Naive thymus-derived CD8-positive, alpha-beta T cell (primary cell): ENCODE measurements around the gene MORN3. TPM values are rescaled to one million over a fixed set of nuclear protein-coding genes. Genes with fewer than 3 reads are reported as not detected.
"Not testable (repeated sequence)": the region's sequence is repeated elsewhere in the genome, so short reads cannot be mapped to it uniquely, and the experiment has no call there.

ENCODE experiments used
- ATAC-seq, 2 donors: fragments of 150-1000 bp; cut with Tn5 transposase in 1 of 2; sonication (Bioruptor Pico), chemical (Tn5 transposase) in 1 of 2; 1 replicate in 1 of 2; 2 replicates in 1 of 2; pipeline ENCODE4 v1.10.0; 2021; ENCODE audit warnings: mild to moderate bottlenecking in 2 of 2, moderate library complexity in 2 of 2
- POLR2A ChIA-PET: fragments of 350-600 bp; sonication (Branson Sonifier 250); formaldehyde crosslinking; loops from one replicate; lab custom pipeline; 2021; ENCODE audit warnings: antibody characterized with exemption; lab: Charles Lee
- DNase-seq, 10 donors: peaks; one replicate each; pipeline versions ENCODE4 v3.0.0 to v3.0.0-alpha.2; 2020 to 2022
- H3K27ac Mint-ChIP-seq, 10 donors: one replicate each; pipeline ENCODE4 v1.8.0; 2020 to 2022; ENCODE audit warnings: mild to moderate bottlenecking in 10 of 10, mixed read lengths in 10 of 10, moderate library complexity in 4 of 10, inconsistent platforms in 1 of 10
- H3K27me3 Mint-ChIP-seq, 5 donors: one replicate each; pipeline ENCODE4 v1.8.0; 2021 to 2022; ENCODE audit warnings: mixed read lengths in 5 of 5
- H3K36me3 Mint-ChIP-seq, 3 donors: one replicate each; pipeline ENCODE4 v1.8.0; 2020 to 2022; ENCODE audit warnings: mixed read lengths in 3 of 3, mild to moderate bottlenecking in 2 of 3, inconsistent platforms in 1 of 3
- H3K4me1 Mint-ChIP-seq, 4 donors: one replicate each; pipeline ENCODE4 v1.8.0; 2021 to 2022; ENCODE audit warnings: mixed read lengths in 4 of 4
- H3K4me3 Mint-ChIP-seq, 10 donors: one replicate each; pipeline ENCODE4 v1.8.0; 2020 to 2022; ENCODE audit warnings: mild to moderate bottlenecking in 10 of 10, mixed read lengths in 10 of 10, moderate library complexity in 6 of 10, inconsistent platforms in 1 of 10
- H3K9me3 Mint-ChIP-seq, 9 donors: one replicate each; pipeline ENCODE4 v1.8.0; 2020 to 2022; ENCODE audit warnings: mixed read lengths in 9 of 9, mild to moderate bottlenecking in 3 of 9, inconsistent platforms in 1 of 9, moderate library complexity in 1 of 9
- polyA plus RNA-seq, 3 donors: library from polyadenylated mRNA; unstranded; fragments of 300-500 nt; fragmentation: Illumina TruSeq; gene quantifications; one replicate each; pipeline ENCODE4 v1.2.3, GENCODE V29; 2021
- total RNA-seq, 8 experiments: library from RNA in 2 of 8; stranded (reverse) in 2 of 8; gene quantifications; one replicate each; pipeline ENCODE4 v1.2.3 and lab custom pipeline; 2021 to 2026

The MORN3 gene
- total and polyA plus RNA-seq, 5 experiments from 2014 or later: 1.1 to 14.0 (median 4.8) TPM

- not testable (repeated sequence) for DNase-seq, H3K27me3 Mint-ChIP-seq, ATAC-seq, H3K27ac Mint-ChIP-seq, H3K9me3 Mint-ChIP-seq
- POLR2A ChIA-PET: interaction anchor here (0.6 to 11.4 kb wide), 2 partner anchors 18 to 34 kb away, joined by 3 to 291 read pairs; partner anchors contain the start of gene MORN3
- peaks cover 0 to 17% (median 0%) of the 10 kb centered on the region in 3 donors for H3K36me3 Mint-ChIP-seq
- H3K4me3 Mint-ChIP-seq: peak overlapping the region in 1 of 10 donors; percentile 62
- H3K4me1 Mint-ChIP-seq: peaks cover 37 to 89% (median 85%) of the 10 kb centered on the region in 4 donors
These were observed 35.6 kb downstream of the MORN3 start for GRCh38 chr12:121633833-121634196.

GRCh38 chr12:121632069-121632970 is 37.1 kb downstream of the MORN3 start:
- Mint-ChIP-seq H3K27me3 (no peaks in the 10 kb centered on the region), H3K4me3 (peak overlapping the region; percentile 47 to 97 (median 74)), H3K4me1 (peaks cover 34 to 87% (median 82%) of the 10 kb centered on the region in 4 donors), H3K36me3 (peaks cover 0 to 17% (median 1%) of the 10 kb centered on the region in 3 donors), H3K9me3 (no peaks in the 10 kb centered on the region), H3K27ac (peak overlapping the region; percentile 58 to 96 (median 92))
- POLR2A ChIA-PET: interaction anchor here (0.9 to 11.4 kb wide), 4 partner anchors 27 to 52 kb away, joined by 3 to 291 read pairs (median 4); partner anchors contain the start of gene MORN3
- ATAC-seq (no peak), DNase-seq (no peak)

GRCh38 chr12:121630791-121631355 is 38.6 kb downstream of the MORN3 start:
- DNase-seq: no peak
- peaks cover 32 to 78% (median 73%) of the 10 kb centered on the region in 4 donors for H3K4me1 Mint-ChIP-seq
- peak overlapping the region; percentile 58 to 98 (median 90) for H3K27ac Mint-ChIP-seq
- no peaks in the 10 kb centered on the region for H3K9me3 Mint-ChIP-seq
- H3K27me3 Mint-ChIP-seq: no peaks in the 10 kb centered on the region
- peak overlapping the region; percentile 66 to 97 (median 94) for H3K4me3 Mint-ChIP-seq
- POLR2A ChIA-PET: interaction anchor here (0.9 to 11.4 kb wide), 5 partner anchors 9 to 48 kb away, joined by 3 to 291 read pairs (median 4); partner anchors contain the start of gene MORN3
- H3K36me3 Mint-ChIP-seq: peaks cover 0 to 13% (median 1%) of the 10 kb centered on the region in 3 donors
- no peak for ATAC-seq

- no peaks in the 10 kb centered on the region for H3K9me3 Mint-ChIP-seq
- H3K27me3 Mint-ChIP-seq: no peaks in the 10 kb centered on the region
- H3K27ac Mint-ChIP-seq: peak overlapping the region; percentile 91 to 98 (median 97)
- peaks cover 0 to 11% (median 1%) of the 10 kb centered on the region in 3 donors for H3K36me3 Mint-ChIP-seq
- POLR2A ChIA-PET: interaction anchor here (0.6 to 11.6 kb wide), 13 partner anchors 9 to 323 kb away, joined by 3 to 291 read pairs (median 6); partner anchors contain the start of genes KDM2B and MORN3
- DNase-seq: no peak
- no peak for ATAC-seq
- peak overlapping the region; percentile 93 to 98 (median 94) for H3K4me3 Mint-ChIP-seq
- peaks cover 29 to 72% (median 68%) of the 10 kb centered on the region in 4 donors for H3K4me1 Mint-ChIP-seq
These were observed 40.9 kb downstream of the MORN3 start for GRCh38 chr12:121628536-121628935.

GRCh38 chr12:121628037-121628436 is 41.4 kb downstream of the MORN3 start:
- DNase-seq (no peak), ATAC-seq (no peak)
- Mint-ChIP-seq H3K27ac (peak overlapping the region; percentile 91 to 98 (median 97)), H3K36me3 (peaks cover 0 to 9% (median 1%) of the 10 kb centered on the region in 3 donors), H3K27me3 (no peaks in the 10 kb centered on the region), H3K4me3 (peak overlapping the region; percentile 93 to 98 (median 94)), H3K9me3 (no peaks in the 10 kb centered on the region), H3K4me1 (peaks cover 28 to 70% (median 65%) of the 10 kb centered on the region in 4 donors)
- POLR2A ChIA-PET: interaction anchor here (0.5 to 11.6 kb wide), 18 partner anchors 9 to 1426 kb away, joined by 3 to 291 read pairs (median 6); partner anchors contain the start of genes KDM2B, MORN3, RHOF and TMEM120B

GRCh38 chr12:121626853-121627640 is 42.4 kb downstream of the MORN3 start:
- peaks cover 26 to 61% (median 55%) of the 10 kb centered on the region in 4 donors for H3K4me1 Mint-ChIP-seq
- peak; percentile 68 to 73 for ATAC-seq
- H3K27ac Mint-ChIP-seq: peak overlapping the region; percentile 91 to 98 (median 97)
- no peaks in the 10 kb centered on the region for H3K9me3 Mint-ChIP-seq
- H3K4me3 Mint-ChIP-seq: peak overlapping the region; percentile 93 to 98 (median 94)
- H3K36me3 Mint-ChIP-seq: peaks cover 0 to 5% (median 1%) of the 10 kb centered on the region in 3 donors
- peak; percentile 70 to 94 (median 86) for DNase-seq
- POLR2A ChIA-PET: interaction anchor here (0.6 to 11.6 kb wide), 37 partner anchors 10 to 622 kb away, joined by 3 to 291 read pairs (median 6); partner anchors contain the start of genes KDM2B, MORN3, RHOF and RNF34
- no peaks in the 10 kb centered on the region for H3K27me3 Mint-ChIP-seq

GRCh38 chr12:121626087-121626852 is 43.2 kb downstream of the MORN3 start, which contains the start of gene ORAI1:
ORAI1 (plus strand) TSS chr12:121626530.
- POLR2A ChIA-PET: interaction anchor here (0.5 to 11.6 kb wide), 37 partner anchors 11 to 621 kb away, joined by 3 to 291 read pairs (median 6); partner anchors contain the start of genes KDM2B, MORN3, RHOF and RNF34
- peak within 1 kb of the TSS; percentile 91 to 98 (median 97) for H3K27ac Mint-ChIP-seq
- peak; percentile 91 to 98 (median 96) for DNase-seq
- peaks cover 22 to 53% (median 48%) of the 10 kb centered on the region in 4 donors for H3K4me1 Mint-ChIP-seq
- peak; percentile 68 to 69 for ATAC-seq
- peak within 1 kb of the TSS; percentile 93 to 98 (median 94) for H3K4me3 Mint-ChIP-seq
- no peaks in the 10 kb centered on the region for H3K9me3 Mint-ChIP-seq
- H3K27me3 Mint-ChIP-seq: no peaks in the 10 kb centered on the region
- H3K36me3 Mint-ChIP-seq: peaks cover 0 to 4% (median 1%) of the 10 kb centered on the region in 3 donors

- no peak for DNase-seq
- no peaks in the 10 kb centered on the region for H3K9me3 Mint-ChIP-seq
- H3K36me3 Mint-ChIP-seq: no peaks in the 10 kb centered on the region
- POLR2A ChIA-PET: interaction anchor here (0.7 to 11.6 kb wide), 4 partner anchors 26 to 408 kb away, joined by 3 to 150 read pairs (median 4); partner anchors contain the start of gene KDM2B
- H3K27ac Mint-ChIP-seq: peak overlapping the region in 2 of 10 donors; percentile 16 to 65
- H3K27me3 Mint-ChIP-seq: no peaks in the 10 kb centered on the region
- H3K4me3 Mint-ChIP-seq: no peak overlapping the region
- peaks cover 8 to 30% (median 12%) of the 10 kb centered on the region in 4 donors for H3K4me1 Mint-ChIP-seq
- ATAC-seq: no peak
These were observed 49.0 kb downstream of the MORN3 start for GRCh38 chr12:121620333-121620891.

- DNase-seq (no peak), ATAC-seq (no peak)
- Mint-ChIP-seq H3K27me3 (no peaks in the 10 kb centered on the region), H3K4me1 (peaks cover 0 to 29% (median 9%) of the 10 kb centered on the region in 4 donors), H3K27ac (peak overlapping the region in 5 of 10 donors; percentile 31 to 60 (median 32)), H3K4me3 (no peak overlapping the region), H3K36me3 (no peaks in the 10 kb centered on the region), H3K9me3 (no peaks in the 10 kb centered on the region)
- POLR2A ChIA-PET: interaction anchor here (0.5 to 11.6 kb wide), 3 partner anchors 37 to 71 kb away, joined by 3 to 150 read pairs (median 3); partner anchors contain the start of gene KDM2B
These were observed 50.7 kb downstream of the MORN3 start for GRCh38 chr12:121618659-121619233.

- no peaks in the 10 kb centered on the region for H3K36me3 Mint-ChIP-seq
- DNase-seq (no peak), ATAC-seq (peak in 1 of 2 donors; percentile 22)
- H3K4me1 Mint-ChIP-seq: peaks cover 5 to 23% (median 8%) of the 10 kb centered on the region in 4 donors
- POLR2A ChIA-PET: interaction anchor here (0.6 to 1.7 kb wide), 3 partner anchors 11 to 46 kb away, joined by 3 to 5 read pairs (median 3); partner anchors contain the start of gene ORAI1
- H3K9me3 Mint-ChIP-seq: no peaks in the 10 kb centered on the region
- no peaks in the 10 kb centered on the region for H3K27me3 Mint-ChIP-seq
- no peak overlapping the region for H3K4me3 Mint-ChIP-seq
- H3K27ac Mint-ChIP-seq: peak overlapping the region in 2 of 10 donors; percentile 41 to 76
These were observed 54.5 kb downstream of the MORN3 start for GRCh38 chr12:121614872-121615467.
